ENCODE results near the gene ZBTB46.
A peak's percentile ranks its signal among the peaks of the same experiment; 100 is the strongest.

The ZBTB46 gene

GRCh38 chr20:63699466-63700198 lies 131.4 kb downstream of the ZBTB46 start:
- Histone ChIP-seq H3K4me2 (ENCODE audit: low read length) (peak overlapping the region; percentile 57), H4K20me1 (ENCODE audit: insufficient read depth, low read length) (no peaks in the 10 kb centered on the region), H3K4me3 (ENCODE audit: low read length) (peak overlapping the region; percentile 34; the same call in 1 of the 2 replicates), H3K9ac (ENCODE audit: low read length) (peak overlapping the region; percentile 45; the same call in 1 of the 2 replicates), H2AFZ (ENCODE audit: low read depth, low read length) (no peak overlapping the region), H3K79me2 (ENCODE audit: low read length) (no peaks in the 10 kb centered on the region), H3K4me1 (ENCODE audit: low read length) (peaks cover 26% of the 10 kb centered on the region), H3K27ac (ENCODE audit: low read length) (peak overlapping the region; percentile 48), H3K27me3 (ENCODE audit: low read depth, low read length) (no peaks in the 10 kb centered on the region), H3K9me3 (ENCODE audit: insufficient read depth, low read length) (no peaks in the 10 kb centered on the region), H3K36me3 (replicated peaks; ENCODE audit: low read depth, low read length) (no peaks in the 10 kb centered on the region)
- TF ChIP-seq EZH2phosphoT487 (IDR thresholded peaks at IDR 0.05; ENCODE audit: low read depth) = no peak
- TF ChIP-seq, protein P1, sequence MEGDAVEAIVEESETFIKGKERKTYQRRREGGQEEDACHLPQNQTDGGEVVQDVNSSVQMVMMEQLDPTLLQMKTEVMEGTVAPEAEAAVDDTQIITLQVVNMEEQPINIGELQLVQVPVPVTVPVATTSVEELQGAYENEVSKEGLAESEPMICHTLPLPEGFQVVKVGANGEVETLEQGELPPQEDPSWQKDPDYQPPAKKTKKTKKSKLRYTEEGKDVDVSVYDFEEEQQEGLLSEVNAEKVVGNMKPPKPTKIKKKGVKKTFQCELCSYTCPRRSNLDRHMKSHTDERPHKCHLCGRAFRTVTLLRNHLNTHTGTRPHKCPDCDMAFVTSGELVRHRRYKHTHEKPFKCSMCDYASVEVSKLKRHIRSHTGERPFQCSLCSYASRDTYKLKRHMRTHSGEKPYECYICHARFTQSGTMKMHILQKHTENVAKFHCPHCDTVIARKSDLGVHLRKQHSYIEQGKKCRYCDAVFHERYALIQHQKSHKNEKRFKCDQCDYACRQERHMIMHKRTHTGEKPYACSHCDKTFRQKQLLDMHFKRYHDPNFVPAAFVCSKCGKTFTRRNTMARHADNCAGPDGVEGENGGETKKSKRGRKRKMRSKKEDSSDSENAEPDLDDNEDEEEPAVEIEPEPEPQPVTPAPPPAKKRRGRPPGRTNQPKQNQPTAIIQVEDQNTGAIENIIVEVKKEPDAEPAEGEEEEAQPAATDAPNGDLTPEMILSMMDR (IDR thresholded peaks at IDR 0.05; ENCODE audit: low read depth, low read length) = no peak

- H3K36me3 ChIP-seq (replicated peaks; ENCODE audit: low read depth, low read length) = no peaks in the 10 kb centered on the region
- peak overlapping the region; percentile 45; the same call in 1 of the 2 replicates for H3K9ac ChIP-seq (ENCODE audit: low read length)
- H3K4me2 ChIP-seq (ENCODE audit: low read length) = peak overlapping the region; percentile 57
- H3K79me2 ChIP-seq (ENCODE audit: low read length) = no peaks in the 10 kb centered on the region
- H3K4me1 ChIP-seq (ENCODE audit: low read length) = peaks cover 26% of the 10 kb centered on the region
- no peaks in the 10 kb centered on the region for H3K9me3 ChIP-seq (ENCODE audit: insufficient read depth, low read length)
- no peaks in the 10 kb centered on the region for H3K27me3 ChIP-seq (ENCODE audit: low read depth, low read length)
- H3K4me3 ChIP-seq (ENCODE audit: low read length) = peak overlapping the region; percentile 34
- H3K27ac ChIP-seq (ENCODE audit: low read length) = peak overlapping the region; percentile 48
- no peak overlapping the region for H2AFZ ChIP-seq (ENCODE audit: low read depth, low read length)
- TF ChIP-seq EZH2phosphoT487 (IDR thresholded peaks at IDR 0.05; ENCODE audit: low read depth) = no peak
- TF ChIP-seq, protein P1 (IDR thresholded peaks at IDR 0.05; ENCODE audit: low read depth, low read length) = no peak
- H4K20me1 ChIP-seq (ENCODE audit: insufficient read depth, low read length) = no peaks in the 10 kb centered on the region
Observed at GRCh38 chr20:63698739-63699465, 132.2 kb downstream of the ZBTB46 start.

- no peak overlapping the region for H3K9ac ChIP-seq (ENCODE audit: low read length)
- H3K27ac ChIP-seq (ENCODE audit: low read length) = peak overlapping the region; percentile 48; the same call in 1 of the 2 replicates
- no peak overlapping the region for H2AFZ ChIP-seq (ENCODE audit: low read depth, low read length)
- no peaks in the 10 kb centered on the region for H3K27me3 ChIP-seq (ENCODE audit: low read depth, low read length)
- 0 out of 2 replicates have a peak overlapping the region, but pooled peaks have one; percentile 34 for H3K4me3 ChIP-seq (ENCODE audit: low read length)
- peaks cover 26% of the 10 kb centered on the region for H3K4me1 ChIP-seq (ENCODE audit: low read length)
- H3K79me2 ChIP-seq (ENCODE audit: low read length) = no peaks in the 10 kb centered on the region
- TF ChIP-seq EZH2phosphoT487 (IDR thresholded peaks at IDR 0.05; ENCODE audit: low read depth) = no peak
- TF ChIP-seq, protein P1 (IDR thresholded peaks at IDR 0.05; ENCODE audit: low read depth, low read length) = no peak
- no peaks in the 10 kb centered on the region for H4K20me1 ChIP-seq (ENCODE audit: insufficient read depth, low read length)
- H3K36me3 ChIP-seq (replicated peaks; ENCODE audit: low read depth, low read length) = no peaks in the 10 kb centered on the region
- H3K9me3 ChIP-seq (ENCODE audit: insufficient read depth, low read length) = no peaks in the 10 kb centered on the region
- H3K4me2 ChIP-seq (ENCODE audit: low read length) = peak overlapping the region; percentile 57
Observed at GRCh38 chr20:63697868-63698545, 133.1 kb downstream of the ZBTB46 start.
